Transverse colon (tissue), 4 donors: ENCODE results near the gene ARPIN. TPM values are rescaled to one million over a fixed set of nuclear protein-coding genes. Genes with fewer than 3 reads are reported as not detected.
A peak's percentile ranks its signal among the peaks of the same experiment; 100 is the strongest.
"Not testable (repeated sequence)": the region's sequence is repeated elsewhere in the genome, so short reads cannot be mapped to it uniquely, and the experiment has no call there.

ENCODE experiments used
- DNase-seq: peaks from one replicate; pipeline ENCODE4 v3.0.0-alpha.2; 2019
- H3K27ac ChIP-seq, 4 donors: fragments of 200-600 bp; sonication (generic); 2 replicates each; pipeline ENCODE4 v1.5.1; 2016 to 2018; ENCODE audit warnings: inconsistent platforms in 4 of 4
- H3K27me3 ChIP-seq: fragments of 200-600 bp; sonication (generic); 2 replicates; pipeline ENCODE4 v1.5.1; 2017; ENCODE audit warnings: inconsistent platforms
- H3K36me3 ChIP-seq, 4 donors: fragments of 200-600 bp; sonication (generic); 2 replicates each; pipeline ENCODE4 v1.5.1; 2017 to 2019; ENCODE audit warnings: inconsistent platforms in 4 of 4
- H3K4me1 ChIP-seq, 4 donors: fragments of 200-600 bp; sonication (generic); 2 replicates each; pipeline ENCODE4 v1.5.1; 2017 to 2020; ENCODE audit warnings: inconsistent platforms in 4 of 4
- H3K4me3 ChIP-seq, 4 donors: fragments of 200-600 bp; sonication (generic); 1 replicate in 1 of 4; 2 replicates in 3 of 4; pipeline versions ENCODE4 v1.5.1 to v1.6.1; 2017 to 2019; ENCODE audit warnings: inconsistent platforms in 4 of 4
- H3K9me3 ChIP-seq, 2 donors: fragments of 200-600 bp; sonication (generic); 2 replicates each; pipeline ENCODE4 v1.5.1; 2017 to 2019; ENCODE audit warnings: inconsistent platforms in 2 of 2
- CTCF ChIP-seq, 5 experiments: fragments of 200-600 bp in 3 of 5; fragments of 450-650 bp in 2 of 5; sonication (generic) in 3 of 5; IDR thresholded peaks; 1 replicate in 2 of 5; 2 replicates in 3 of 5; pipeline ENCODE4 v1.5.1; 2016 to 2017; ENCODE audit warnings: antibody characterized with exemption in 5 of 5, inconsistent platforms in 3 of 5, mild to moderate bottlenecking in 2 of 5, moderate library complexity in 1 of 5
- EP300 ChIP-seq: sonication (generic); formaldehyde crosslinking; IDR thresholded peaks from one replicate; pipeline ENCODE4 v1.6.1; 2017; ENCODE audit warnings: antibody characterized with exemption, low read depth
- POLR2A ChIP-seq: fragments of 450-650 bp; IDR thresholded peaks from one replicate; pipeline ENCODE4 v1.6.1; 2016; ENCODE audit warnings: antibody characterized with exemption, mild to moderate bottlenecking, moderate library complexity
- POLR2AphosphoS5 ChIP-seq, 3 donors: sonication (generic); formaldehyde crosslinking; IDR thresholded peaks; one replicate each; pipeline ENCODE4 v1.6.1; 2016; ENCODE audit warnings: antibody characterized with exemption in 3 of 3
- WGBS, 2 donors: methylation state at CpG; one replicate each; pipeline ENCODE4 v1.1.5; 2018; ENCODE audit warnings: low coverage in 1 of 2; 5-methylcytosine and 5-hydroxymethylcytosine counted together
- in situ Hi-C, 4 donors: fragments of 200-750 bp; cut with MboI; loops; one replicate each; pipeline versions ENCODE4 v1.15.0 to v1.15.1; 2017; ENCODE audit warnings: low sequenced_read_pairs in 3 of 4, low pct_ligation_motif_present in 1 of 4, low pct_unique_long_range_greater_than_20kb in 1 of 4
- intact Hi-C: fragments of 100-400 bp; cut with DNase I; formaldehyde crosslinking; loops from one replicate; pipeline ENCODE4 v1.15.1; 2023; ENCODE audit warnings: low total_unique reads
- total RNA-seq, 4 donors: library from RNA; depleted of rRNA; stranded (reverse); fragments of >200 nt; gene quantifications; one replicate each; pipeline ENCODE4 v1.1.0, GENCODE V29; 2016

Gene ARPIN
- total RNA-seq, 4 donors from 2014 or later: 24.1 to 48.6 (median 37.6) TPM

GRCh38 chr15:89893027-89893426, 19.7 kb downstream of the ARPIN start:
- peak overlapping the region; percentile 90 to 97 (median 92) for H3K27ac ChIP-seq
- H3K4me1 ChIP-seq: peaks cover 7 to 31% (median 16%) of the 10 kb centered on the region in 4 donors
- DNase-seq: no peak
- in situ Hi-C loops: loop anchor here in 2 of 4 donors (5.0 to 10.0 kb wide), 2 partner anchors 179 to 182 kb away; no protein-coding TSS in a partner anchor
- no peaks in the 10 kb centered on the region for H3K27me3 ChIP-seq
- H3K36me3 ChIP-seq: peaks cover 0 to 7% (median 0%) of the 10 kb centered on the region in 4 donors
- no peaks in the 10 kb centered on the region for H3K9me3 ChIP-seq
- intact Hi-C loops: no loop called here
- TF ChIP-seq EP300 (no peak), POLR2A (no peak)
- H3K4me3 ChIP-seq: peak overlapping the region; percentile 62 to 96 (median 74)
- 12 to 14% methylated on average over 6 of the region's 6 CpGs for WGBS, 2 donors

- Histone ChIP-seq H3K36me3 (peaks cover 0 to 41% (median 14%) of the 10 kb centered on the region in 4 donors), H3K4me3 (no peak overlapping the region), H3K4me1 (peaks cover 7 to 26% (median 13%) of the 10 kb centered on the region in 4 donors), H3K9me3 (no peaks in the 10 kb centered on the region), H3K27ac (peak overlapping the region in 1 of 4 donors; percentile 14), H3K27me3 (no peaks in the 10 kb centered on the region)
- intact Hi-C loops: loop anchor here (2.0 kb wide), 1 partner anchor 74 kb away; the partner anchor contains the start of gene ANPEP
- 14 to 60% methylated on average over 1 to 4 of the region's 4 CpGs for WGBS, 2 donors
- in situ Hi-C loops: no loop called here
- TF ChIP-seq POLR2A (no peak), CTCF (IDR thresholded peaks at IDR 0.05) (peak in 4 of 5 experiments; percentile 33 to 50 (median 48))
- DNase-seq: peak; percentile 41
Measured at GRCh38 chr15:89888214-89888804, 24.4 kb downstream of the ARPIN start.

- Histone ChIP-seq H3K9me3 (no peaks in the 10 kb centered on the region), H3K27ac (no peak overlapping the region), H3K4me3 (no peak overlapping the region), H3K36me3 (peaks cover 0 to 48% (median 17%) of the 10 kb centered on the region in 4 donors), H3K4me1 (peaks cover 0 to 4% (median 0%) of the 10 kb centered on the region in 4 donors), H3K27me3 (no peaks in the 10 kb centered on the region)
- DNase-seq: no peak
- intact Hi-C loops: no loop called here
- no peak for TF ChIP-seq POLR2A
- TF ChIP-seq CTCF (IDR thresholded peaks at IDR 0.05): no peak
- no peak for TF ChIP-seq POLR2AphosphoS5 (IDR thresholded peaks at IDR 0.05)
- TF ChIP-seq EP300: no peak
- in situ Hi-C loops: no loop called here
- 92% methylated on average over 2 of the region's 2 CpGs; no CpG with 5 or more reads in 1 of the 2 donors for WGBS, 2 donors
Measured at GRCh38 chr15:89885611-89886010, 27.1 kb downstream of the ARPIN start.

GRCh38 chr15:89885179-89885578, 27.6 kb downstream of the ARPIN start:
- 56 to 88% methylated on average over 2 to 3 of the region's 3 CpGs for WGBS, 2 donors
- H3K27me3 ChIP-seq, in situ Hi-C loops, intact Hi-C loops, H3K27ac ChIP-seq, H3K9me3 ChIP-seq, H3K4me3 ChIP-seq, H3K4me1 ChIP-seq, DNase-seq: not testable (repeated sequence)
- H3K36me3 ChIP-seq: peaks cover 0 to 48% (median 19%) of the 10 kb centered on the region in 4 donors

GRCh38 chr15:89883518-89883917, 29.2 kb downstream of the ARPIN start:
- 96% methylated on average over 1 of the region's 1 CpG; no CpG with 5 or more reads in 1 of the 2 donors for WGBS, 2 donors
- intact Hi-C loops (no loop called here), in situ Hi-C loops (no loop called here)
- no peak for DNase-seq
- Histone ChIP-seq H3K4me1 (peaks cover 0 to 4% (median 0%) of the 10 kb centered on the region in 4 donors), H3K9me3 (no peaks in the 10 kb centered on the region), H3K27me3 (no peaks in the 10 kb centered on the region), H3K27ac (no peak overlapping the region), H3K4me3 (no peak overlapping the region), H3K36me3 (peaks cover 0 to 46% (median 20%) of the 10 kb centered on the region in 4 donors)
- TF ChIP-seq POLR2A (no peak), POLR2AphosphoS5 (IDR thresholded peaks at IDR 0.05) (no peak), CTCF (IDR thresholded peaks at IDR 0.05) (no peak), EP300 (no peak)
